ENCODE data around the gene USP20.

Gene USP20

DNA sequence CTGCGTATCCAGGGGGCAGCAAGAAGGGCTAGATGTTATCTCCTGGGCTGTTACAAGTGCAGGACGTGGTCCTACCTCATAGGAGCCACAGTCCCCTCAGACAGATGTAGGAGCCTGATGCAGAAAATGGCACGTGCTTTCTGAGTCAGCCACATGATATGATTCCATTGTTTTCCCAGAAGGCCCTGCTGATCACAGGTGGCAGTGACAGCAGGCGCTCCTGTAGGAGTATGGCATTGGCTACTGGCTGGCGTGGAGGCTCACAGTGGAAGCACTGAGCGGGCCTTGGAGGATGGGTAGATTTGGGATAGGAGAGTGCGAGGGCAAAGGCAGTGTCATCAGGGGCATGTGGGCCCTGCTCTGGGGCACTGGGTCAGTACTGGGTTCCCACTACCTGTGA lies 21.9 kb downstream of the USP20 start:
- no peak for DNase-seq

DNA sequence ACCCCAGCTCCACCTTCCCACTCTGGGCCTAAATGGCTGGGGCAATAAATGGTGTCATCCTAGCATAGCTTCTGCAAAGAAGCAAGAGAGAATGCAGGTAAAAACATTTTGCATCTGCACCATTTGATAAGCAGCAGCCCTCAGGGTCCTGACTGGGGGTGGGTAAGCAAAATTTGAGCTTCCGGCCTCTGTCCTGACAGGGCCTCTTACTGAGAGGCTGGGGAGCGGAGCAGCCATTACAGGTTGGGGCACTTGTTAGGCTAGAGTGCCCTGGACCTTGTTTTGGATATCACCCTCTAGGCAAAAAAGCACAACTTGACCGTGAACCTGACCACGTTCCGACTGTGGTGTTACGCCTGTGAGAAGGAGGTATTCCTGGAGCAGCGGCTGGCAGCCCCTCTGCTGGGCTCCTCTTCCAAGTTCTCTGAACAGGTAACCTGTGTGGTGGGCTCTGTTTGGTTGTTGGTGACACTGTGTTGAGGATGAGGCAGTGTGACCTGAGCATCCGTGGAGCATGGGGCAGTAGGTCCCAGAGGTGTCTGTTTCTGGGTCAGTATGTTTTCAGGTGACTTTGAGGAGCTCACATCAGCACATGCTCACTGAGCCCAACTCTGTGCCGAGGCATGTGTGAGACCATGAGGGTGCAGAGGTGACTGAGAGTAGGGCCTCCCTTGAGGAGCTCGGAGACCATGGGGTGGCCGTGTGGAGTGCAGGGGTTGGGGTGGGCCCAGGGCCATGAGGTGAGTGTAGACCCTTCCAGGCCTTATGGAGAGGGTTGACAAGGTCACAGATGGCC lies 23.1 kb downstream of the USP20 start:
- DNase-seq: no peak

DNA sequence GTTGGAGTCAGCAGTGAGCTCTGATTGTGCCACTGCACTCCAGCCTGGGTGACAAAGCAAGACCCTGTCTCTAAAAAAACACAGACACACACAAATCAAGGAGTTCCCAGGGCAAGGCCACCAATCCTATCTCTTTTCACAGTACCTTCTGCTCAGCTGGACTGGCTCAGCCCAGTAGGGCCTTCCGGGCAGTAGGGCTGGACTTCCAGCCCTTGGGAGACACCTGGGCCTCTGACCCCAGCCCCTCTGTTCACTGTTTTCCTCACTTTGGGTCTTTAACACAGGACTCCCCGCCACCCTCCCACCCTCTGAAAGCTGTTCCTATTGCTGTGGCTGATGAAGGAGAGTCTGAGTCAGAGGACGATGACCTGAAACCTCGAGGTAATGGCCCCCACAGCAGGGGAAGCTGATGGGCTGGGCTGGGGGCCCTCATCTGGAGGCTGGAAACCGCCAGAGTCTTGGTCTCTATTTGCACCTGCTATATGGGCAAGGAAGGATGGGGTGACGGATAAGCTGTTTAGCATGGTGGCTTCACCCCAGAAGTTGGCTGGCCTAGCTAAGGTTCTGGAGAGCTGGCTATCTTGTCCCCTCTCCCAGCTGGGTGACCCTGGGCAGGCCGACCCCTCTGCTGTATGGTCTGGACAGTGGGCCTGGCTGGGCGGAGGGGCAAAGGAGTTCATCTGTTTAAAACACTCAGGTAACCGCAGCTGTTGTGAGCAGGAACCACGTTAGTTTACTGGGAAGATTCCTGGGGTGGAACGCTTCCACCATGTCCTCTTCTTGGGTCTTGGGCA lies 25.6 kb downstream of the USP20 start:
- no peak for DNase-seq

DNA sequence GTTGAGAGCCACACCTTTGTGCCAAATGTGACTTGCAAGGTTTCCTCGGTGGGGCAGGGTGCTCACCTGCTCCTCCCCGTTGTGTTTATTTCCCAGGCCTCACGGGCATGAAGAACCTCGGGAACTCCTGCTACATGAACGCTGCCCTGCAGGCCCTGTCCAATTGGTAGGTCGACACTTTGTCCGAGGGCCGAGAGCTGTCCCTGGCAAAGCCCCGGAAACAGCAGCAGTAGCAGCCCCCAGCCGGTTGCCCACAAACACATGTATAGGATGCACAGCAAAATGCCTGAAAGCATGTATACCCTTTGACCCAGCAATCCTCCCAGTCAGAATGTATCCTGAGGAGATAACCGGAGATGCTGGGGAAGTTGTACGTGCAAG lies 26.2 kb downstream of the USP20 start:
- no peak for DNase-seq

DNA sequence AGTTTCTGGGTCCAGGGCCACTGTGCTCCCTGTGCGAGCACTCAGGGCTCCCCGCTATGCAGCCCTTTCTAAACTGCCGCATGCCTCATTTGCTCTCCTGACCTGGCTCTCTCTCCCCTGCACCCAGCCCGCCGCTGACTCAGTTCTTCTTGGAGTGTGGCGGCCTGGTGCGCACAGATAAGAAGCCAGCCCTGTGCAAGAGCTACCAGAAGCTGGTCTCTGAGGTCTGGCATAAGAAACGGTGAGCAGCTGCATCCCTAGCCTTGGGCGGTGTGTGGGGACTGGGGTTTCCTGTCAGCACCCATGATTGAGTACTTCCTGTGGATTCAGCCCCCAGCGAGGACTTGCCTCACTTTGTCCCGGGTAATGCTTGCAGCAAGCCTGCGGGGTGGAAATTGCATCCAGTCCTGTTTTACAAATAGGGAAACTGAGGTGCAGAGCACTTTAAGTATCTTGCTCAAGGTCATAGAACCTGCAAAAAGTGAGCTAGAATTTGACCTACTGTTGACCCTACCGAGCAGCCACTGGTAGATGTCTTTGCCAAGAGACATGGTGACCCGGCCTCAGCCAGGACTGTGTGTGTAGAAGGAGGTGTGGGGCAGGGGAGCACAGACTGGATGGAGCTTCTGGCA lies 27.9 kb downstream of the USP20 start:
- DNase-seq: no peak

DNA sequence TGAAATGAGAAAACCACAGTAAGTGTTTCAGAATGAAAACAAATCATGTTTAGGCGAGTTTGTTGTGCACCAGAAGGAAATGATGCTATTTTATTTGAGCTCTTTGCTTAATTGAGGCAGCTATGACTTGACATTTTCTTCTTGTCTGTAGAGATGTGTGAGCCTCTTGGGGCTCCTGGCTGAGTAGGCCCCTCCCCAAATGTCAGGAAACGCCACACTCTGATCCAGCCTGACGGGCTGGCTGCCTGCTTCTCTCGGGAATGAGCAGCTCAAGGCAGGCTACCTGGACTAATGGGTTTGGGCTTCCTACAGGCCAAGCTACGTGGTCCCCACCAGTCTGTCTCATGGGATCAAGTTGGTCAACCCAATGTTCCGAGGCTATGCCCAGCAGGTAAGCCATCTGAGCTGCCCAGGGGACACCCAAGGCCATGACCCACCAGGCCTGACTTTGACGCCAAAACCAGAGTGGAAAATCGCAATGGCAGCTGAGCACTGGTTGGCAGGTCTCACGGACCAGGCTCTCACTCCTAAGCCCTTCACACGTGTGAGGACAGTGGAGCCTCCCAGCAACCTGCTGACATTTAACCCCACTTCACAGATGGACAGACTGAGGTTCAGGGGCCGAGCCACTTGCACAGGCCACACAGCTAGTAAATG lies 29.9 kb downstream of the USP20 start:
- no peak for DNase-seq

DNA sequence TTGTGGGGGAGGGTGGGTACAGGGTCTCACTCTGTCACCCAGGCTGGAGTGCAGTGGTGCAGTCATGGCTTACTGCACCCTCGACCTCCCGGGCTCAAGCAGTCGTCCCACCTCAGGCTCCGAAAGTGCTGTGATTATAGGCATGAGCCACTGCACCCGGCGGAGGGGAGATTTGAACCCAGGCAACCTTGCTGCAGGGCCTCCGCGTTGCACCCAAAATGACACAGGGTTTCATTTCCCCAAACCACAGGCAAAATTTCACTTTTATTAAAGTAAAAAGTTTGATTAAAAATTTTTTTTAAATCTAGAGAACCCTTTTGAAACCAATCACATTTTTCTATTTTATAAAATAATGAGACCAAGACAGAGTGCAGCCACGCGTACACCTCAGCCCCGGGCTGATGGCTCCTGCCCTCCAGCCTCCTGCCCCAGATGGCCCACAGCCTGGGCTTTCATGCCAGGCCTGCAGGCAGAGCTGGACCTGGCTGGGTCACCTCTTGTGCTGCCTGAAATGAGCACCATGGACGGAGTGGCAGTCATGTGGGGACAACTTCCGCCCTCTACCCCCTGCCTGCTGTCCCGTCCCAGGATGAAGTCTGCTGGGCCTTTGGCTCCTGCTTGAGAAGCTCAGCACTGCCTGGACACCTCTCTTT lies 30.5 kb downstream of the USP20 start:
- DNase-seq: no peak

DNA sequence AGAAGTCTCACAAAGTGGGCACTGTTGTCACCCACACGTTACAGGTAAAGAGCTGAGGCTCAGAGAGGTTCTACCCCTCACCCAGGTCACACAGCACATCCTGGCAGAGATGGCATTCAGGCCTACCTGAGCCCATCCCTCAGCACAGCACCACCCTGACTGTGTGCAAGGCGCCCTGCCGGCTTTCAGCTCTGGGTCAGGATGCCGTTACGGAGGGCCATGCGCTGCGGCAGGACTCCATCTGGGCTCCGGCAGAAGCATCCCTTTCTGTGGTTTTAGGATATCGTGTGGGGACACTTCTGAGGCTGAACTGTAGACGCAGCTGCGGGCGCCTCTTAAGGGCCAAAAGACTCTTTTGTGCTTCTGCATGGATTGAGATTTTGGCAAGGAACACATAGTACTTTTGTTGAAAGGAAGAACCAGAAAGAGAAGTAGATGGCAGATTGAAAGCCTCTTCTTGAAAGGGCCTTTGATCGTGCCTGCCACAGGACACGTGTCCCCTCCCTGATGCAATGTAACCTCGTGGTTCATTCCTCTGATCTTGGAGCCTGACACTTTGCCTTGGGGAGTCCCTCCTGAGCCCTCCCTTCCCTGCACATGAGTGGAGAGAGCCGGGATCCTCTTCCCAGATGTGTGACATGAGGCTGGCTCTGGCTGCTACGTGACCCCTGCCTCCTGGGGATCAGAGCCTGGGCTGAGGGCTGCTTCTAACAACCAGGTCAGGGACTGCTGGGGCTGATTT lies 31.3 kb downstream of the USP20 start:
- no peak for DNase-seq

DNA sequence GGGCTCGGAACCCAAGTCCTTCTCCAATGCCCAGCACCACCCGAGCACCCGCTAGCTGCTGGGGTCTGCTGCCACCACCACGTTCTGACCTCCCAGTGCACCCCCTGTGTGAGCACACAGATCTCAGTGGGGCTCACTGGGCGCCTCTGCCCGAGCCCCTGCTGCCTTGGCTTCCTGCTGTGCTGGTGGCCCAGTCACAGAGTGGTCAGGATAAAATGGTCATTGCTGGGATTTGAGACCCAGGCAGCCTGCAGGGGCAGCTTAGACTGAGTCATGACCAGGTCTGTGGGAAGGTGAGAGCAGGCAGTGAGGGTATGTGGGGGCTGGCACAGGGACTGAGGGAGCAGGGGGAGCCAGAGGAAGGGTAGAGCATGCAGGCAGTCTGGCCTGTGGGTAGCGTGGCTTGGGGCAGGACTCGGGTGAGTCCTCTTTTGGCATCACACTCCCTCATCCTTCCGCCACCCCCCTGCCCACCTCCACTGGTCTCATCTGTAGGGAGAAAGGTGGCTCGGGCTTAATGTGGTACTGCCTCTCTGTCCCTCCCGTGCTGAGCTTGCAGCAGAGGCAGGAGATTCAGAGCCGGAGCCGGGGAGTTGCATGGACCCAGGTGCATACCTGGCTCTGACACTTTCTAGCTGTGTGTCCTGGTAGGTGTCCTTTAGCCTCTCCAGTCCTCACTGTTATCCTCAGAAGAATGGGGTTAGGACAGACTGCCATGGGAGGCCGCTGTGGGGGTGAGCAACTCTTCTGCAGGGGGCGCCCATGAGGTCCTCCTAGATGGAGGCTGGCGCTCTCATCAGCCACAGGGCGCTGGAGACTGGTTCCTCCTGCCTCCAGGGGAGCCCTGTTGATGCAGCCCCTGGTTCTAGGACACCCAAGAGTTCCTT lies 32.1 kb downstream of the USP20 start:
- DNase-seq: no peak

DNA sequence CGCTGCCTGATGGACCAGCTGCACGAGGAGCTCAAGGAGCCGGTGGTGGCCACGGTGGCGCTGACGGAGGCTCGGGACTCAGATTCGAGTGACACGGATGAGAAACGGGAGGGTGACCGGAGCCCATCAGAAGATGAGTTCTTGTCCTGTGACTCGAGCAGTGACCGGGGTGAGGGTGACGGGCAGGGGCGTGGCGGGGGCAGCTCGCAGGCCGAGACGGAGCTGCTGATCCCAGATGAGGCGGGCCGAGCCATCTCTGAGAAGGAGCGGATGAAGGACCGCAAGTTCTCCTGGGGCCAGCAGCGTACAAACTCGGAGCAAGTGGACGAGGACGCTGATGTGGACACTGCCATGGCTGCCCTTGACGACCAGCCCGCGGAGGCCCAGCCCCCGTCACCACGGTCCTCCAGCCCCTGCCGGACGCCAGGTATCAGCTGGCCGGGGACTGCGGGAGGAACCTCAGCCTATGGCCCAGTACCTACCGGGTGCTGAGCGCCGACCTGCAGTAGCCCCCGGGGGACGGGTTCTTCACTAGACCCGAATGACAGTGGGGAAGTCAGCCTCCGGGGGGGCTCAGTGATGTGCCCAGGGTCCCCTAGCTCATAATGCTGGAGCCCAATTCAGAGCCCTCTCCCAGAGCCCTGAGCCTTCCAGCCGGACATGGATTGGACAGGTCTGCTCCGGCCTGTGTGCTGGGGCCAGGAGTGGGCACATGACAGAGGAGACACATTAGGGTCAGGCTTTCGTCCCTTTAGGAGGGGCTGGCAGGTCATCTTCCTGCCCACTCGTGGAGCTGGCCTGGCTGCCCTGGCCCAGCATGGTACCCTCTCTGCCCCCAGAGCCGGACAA lies 33.0 kb downstream of the USP20 start:
- DNase-seq: no peak

DNA sequence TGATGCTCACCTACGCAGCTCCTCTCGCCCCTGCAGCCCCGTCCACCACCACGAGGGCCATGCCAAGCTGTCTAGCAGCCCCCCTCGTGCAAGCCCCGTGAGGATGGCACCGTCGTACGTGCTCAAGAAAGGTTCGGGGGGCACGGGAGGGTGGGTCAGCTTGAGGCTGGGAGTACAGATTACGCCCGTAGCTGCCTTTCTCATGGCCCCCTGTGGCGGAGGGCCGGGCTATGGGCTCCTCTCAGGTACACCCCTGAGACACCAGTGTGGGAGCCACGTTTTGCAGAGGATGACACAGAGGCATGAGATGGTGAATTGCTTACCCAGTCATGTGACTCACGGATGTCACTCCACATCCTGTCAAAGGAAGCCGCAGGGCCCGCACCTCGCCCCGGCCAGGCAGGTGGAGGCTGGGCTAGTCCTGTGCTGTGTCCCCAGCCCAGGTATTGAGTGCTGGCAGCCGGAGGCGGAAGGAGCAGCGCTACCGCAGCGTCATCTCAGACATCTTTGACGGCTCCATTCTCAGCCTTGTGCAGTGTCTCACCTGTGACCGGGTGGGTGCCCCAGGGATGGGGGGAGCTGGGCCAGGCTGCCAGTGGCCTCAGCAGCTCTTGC lies 33.7 kb downstream of the USP20 start:
- DNase-seq: no peak

DNA sequence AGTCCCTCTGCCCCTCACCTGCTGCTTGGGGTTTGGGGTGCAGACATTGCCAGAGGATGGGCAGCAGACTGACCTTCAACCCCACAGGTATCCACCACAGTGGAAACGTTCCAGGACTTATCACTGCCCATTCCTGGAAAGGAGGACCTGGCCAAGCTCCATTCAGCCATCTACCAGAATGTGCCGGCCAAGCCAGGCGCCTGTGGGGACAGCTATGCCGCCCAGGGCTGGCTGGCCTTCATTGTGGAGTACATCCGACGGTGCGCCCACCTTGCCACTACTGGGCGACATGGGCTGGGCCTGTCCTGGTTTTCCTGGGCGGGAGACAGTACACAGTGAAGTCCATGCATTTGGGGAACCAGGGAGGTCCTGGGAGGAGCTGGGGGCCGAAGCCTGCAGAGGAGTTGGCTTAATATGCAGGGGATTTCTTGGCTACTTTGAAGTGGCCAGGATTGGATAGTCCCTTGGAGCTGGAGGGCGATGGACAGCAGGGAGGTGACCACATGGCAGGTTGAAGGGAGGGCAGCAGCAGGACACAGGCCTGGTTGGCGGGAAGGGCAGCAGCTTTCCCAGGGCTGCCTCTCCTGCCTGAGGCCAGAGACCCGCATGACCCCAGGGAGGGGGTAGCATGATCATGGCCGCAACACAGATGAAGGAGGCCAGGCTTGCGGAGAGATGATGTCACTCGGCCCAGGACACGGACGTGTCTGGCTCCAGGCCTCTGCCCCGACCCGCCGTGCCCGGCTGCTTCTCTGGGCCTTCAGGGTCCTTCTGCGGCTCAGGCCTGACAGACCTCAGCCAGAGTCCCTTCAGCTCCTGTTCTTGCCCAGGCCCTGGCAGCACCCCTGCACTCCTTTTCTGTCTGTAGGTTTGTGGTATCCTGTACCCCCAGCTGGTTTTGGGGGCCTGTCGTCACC lies 34.6 kb downstream of the USP20 start:
- DNase-seq: no peak

DNA sequence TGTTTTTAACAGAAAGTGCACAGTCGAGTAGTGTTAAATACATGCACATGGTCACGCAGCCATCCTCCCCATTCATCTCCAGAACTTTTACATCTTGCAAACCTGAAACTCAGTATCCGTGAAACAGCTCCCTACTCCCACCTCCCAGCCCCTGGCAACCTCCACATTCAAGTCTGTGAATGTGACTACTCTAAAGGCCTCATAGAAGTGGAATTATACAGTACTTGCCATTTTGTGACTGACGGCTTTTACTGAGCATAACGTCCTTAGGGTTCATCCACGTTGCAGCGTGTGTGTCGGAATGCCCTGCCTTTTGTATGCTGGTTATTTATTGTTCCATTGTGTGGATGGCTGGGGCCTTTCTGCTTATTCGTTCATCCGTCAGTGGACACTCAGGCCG lies 35.8 kb downstream of the USP20 start:
- no peak for DNase-seq

DNA sequence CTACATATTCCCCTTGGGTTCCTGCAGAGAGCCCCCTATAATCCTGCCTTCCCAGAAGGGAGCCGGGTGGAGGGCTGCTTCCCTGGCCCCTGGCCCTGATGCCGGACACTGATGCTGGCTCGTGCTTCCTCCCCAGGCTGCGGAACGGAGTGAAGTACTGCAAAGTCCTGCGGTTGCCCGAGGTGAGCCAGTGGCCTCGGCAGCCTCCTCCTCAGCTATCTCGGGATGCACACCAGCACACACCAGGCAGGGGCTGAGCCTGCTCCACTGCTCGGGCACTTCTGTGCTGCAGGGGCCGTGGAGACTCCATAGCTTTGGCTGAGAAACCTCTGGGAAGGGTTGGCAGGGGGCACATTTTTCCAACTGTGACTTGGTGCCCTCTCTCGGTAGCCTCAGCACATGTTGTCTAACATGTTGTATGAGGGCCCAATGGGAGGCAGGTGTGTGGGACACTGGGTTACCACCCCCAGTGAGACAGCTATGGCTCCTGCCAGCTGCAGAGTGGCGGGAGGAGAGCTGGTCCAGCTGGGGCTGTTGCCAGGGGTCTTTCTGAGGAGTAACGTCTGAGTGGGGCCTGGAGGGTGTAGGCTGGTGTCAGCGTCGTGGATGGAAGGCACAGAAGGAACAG lies 38.4 kb downstream of the USP20 start:
- no peak for DNase-seq

DNA sequence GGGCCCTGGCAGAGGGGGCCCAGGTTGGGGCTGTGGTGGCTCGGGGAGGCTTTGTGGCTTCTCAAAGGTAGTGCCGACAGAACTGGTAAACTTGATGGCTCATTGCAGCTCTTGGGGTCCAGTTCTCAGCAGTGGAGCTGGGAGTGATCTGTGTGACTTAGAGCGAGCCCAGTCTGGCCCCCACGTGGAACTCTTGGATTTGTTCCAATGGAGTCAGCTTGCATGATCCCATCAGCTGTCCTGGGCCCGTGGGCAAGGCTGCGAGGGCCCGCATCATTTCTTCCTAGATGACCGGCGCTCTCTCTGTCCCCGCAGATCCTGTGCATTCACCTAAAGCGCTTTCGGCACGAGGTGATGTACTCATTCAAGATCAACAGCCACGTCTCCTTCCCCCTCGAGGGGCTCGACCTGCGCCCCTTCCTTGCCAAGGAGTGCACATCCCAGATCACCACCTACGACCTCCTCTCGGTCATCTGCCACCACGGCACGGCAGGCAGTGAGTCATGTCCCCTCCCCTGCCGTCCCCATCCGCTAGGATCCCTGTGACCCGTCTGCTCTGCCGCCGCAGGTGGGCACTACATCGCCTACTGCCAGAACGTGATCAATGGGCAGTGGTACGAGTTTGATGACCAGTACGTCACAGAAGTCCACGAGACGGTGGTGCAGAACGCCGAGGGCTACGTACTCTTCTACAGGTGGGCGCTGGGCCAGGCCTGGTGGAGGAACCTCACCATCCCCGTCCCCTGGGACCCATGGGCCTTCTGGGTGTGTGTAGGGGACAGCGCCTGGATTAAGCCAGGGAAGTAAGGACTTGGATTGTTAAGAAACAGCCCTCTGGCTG lies 39.2 kb downstream of the USP20 start:
- no peak for DNase-seq

DNA sequence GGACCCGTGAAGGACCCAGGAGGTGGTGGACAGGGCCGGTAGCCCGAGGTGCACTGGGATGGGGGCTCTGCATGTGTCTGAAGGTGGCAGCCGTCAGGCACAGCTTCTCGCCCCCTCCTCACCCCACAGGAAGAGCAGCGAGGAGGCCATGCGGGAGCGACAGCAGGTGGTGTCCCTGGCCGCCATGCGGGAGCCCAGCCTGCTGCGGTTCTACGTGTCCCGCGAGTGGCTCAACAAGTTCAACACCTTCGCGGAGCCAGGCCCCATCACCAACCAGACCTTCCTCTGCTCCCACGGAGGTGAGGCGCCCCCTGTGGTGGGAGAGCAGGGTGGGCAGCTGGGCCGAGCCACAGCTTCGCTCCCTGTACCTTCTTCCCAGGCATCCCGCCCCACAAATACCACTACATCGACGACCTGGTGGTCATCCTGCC lies 39.9 kb downstream of the USP20 start:
- no peak for DNase-seq

Measured in SW 1271 (cell line).